ENCODE results near the gene RHBDL1.

- TF ChIP-seq POLR2AphosphoS5 (IDR thresholded peaks at IDR 0.05; ENCODE audit: insufficient read depth in 1 of 2, low read depth in 1 of 2) = no peak
- no peak for TF ChIP-seq CTCF (IDR thresholded peaks at IDR 0.05)
Measured at GRCh38 chr16:659618-660017, 15.9 kb upstream of the RHBDL1 start.

Data from vagina (tissue), 2 donors.